DOHH2 (cell line): ENCODE measurements around the gene PCAT7.

Source experiments
- CTCF ChIP-seq: fragments of 200-600 bp; sonication (generic); IDR thresholded peaks from one replicate; pipeline ENCODE4 v1.5.1; 2014; ENCODE audit warnings: antibody characterized with exemption, mild to moderate bottlenecking, low read depth, low read length; ENCODE audit not compliant: poor library complexity, severe bottlenecking
- EZH2phosphoT487 ChIP-seq: fragments of 200-600 bp; sonication (generic); IDR thresholded peaks from 2 replicates; pipeline ENCODE4 v1.6.1; 2017; ENCODE audit warnings: borderline replicate concordance, mild to moderate bottlenecking, antibody characterized with exemption, low read length, moderate library complexity, mixed read lengths

GRCh38 chr9:94613003-94613402 lies 58.1 kb downstream of the PCAT7 start:
- no peak for TF ChIP-seq CTCF
- no peak for TF ChIP-seq EZH2phosphoT487
